ENCODE measurements around the gene ZNF692.
A peak's percentile ranks its signal among the peaks of the same experiment; 100 is the strongest.

GRCh38 chr1:248906009-248906752 is 47.3 kb upstream of the ZNF692 start, which contains the start of gene PGBD2:
- TF ChIP-seq EGR1 (IDR thresholded peaks at IDR 0.05; ENCODE audit: low read depth in 2 of 2) (peak in 1 of 2 donors; percentile 38), RAD21 (IDR thresholded peaks at IDR 0.05) (peak; percentile 56 to 61), FOXA1 (IDR thresholded peaks at IDR 0.05) (no peak), RXRA (IDR thresholded peaks at IDR 0.05) (no peak), JUND (IDR thresholded peaks at IDR 0.05) (no peak), TAF1 (conservative IDR thresholded peaks at IDR 0.05) (peak; percentile 70), GABPA (IDR thresholded peaks at IDR 0.05 in 1 of 2, conservative IDR thresholded peaks at IDR 0.05 in 1 of 2) (peak; percentile 24 to 65)
- TF ChIP-seq, protein P1, sequence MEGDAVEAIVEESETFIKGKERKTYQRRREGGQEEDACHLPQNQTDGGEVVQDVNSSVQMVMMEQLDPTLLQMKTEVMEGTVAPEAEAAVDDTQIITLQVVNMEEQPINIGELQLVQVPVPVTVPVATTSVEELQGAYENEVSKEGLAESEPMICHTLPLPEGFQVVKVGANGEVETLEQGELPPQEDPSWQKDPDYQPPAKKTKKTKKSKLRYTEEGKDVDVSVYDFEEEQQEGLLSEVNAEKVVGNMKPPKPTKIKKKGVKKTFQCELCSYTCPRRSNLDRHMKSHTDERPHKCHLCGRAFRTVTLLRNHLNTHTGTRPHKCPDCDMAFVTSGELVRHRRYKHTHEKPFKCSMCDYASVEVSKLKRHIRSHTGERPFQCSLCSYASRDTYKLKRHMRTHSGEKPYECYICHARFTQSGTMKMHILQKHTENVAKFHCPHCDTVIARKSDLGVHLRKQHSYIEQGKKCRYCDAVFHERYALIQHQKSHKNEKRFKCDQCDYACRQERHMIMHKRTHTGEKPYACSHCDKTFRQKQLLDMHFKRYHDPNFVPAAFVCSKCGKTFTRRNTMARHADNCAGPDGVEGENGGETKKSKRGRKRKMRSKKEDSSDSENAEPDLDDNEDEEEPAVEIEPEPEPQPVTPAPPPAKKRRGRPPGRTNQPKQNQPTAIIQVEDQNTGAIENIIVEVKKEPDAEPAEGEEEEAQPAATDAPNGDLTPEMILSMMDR (IDR thresholded peaks at IDR 0.05; ENCODE audit: low read depth, low read length, missing input control), result peak; percentile 64
- TF ChIP-seq, protein P2, sequence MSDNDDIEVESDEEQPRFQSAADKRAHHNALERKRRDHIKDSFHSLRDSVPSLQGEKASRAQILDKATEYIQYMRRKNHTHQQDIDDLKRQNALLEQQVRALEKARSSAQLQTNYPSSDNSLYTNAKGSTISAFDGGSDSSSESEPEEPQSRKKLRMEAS (IDR thresholded peaks at IDR 0.05), result no peak
- TF ChIP-seq, protein P3, sequence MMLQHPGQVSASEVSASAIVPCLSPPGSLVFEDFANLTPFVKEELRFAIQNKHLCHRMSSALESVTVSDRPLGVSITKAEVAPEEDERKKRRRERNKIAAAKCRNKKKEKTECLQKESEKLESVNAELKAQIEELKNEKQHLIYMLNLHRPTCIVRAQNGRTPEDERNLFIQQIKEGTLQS (IDR thresholded peaks at IDR 0.05), result no peak
